ENCODE measurements around the gene CAPZB.

GRCh38 chr1:19424651-19425570, 60.4 kb downstream of the CAPZB start:
- TF ChIP-seq CTCF (conservative IDR thresholded peaks at IDR 0.05 in 1 of 2, IDR thresholded peaks at IDR 0.05 in 1 of 2; ENCODE audit: extremely low read depth in 1 of 2, insufficient read depth in 1 of 2, low read depth in 1 of 2, low read length in 2 of 2) (no peak), EZH2 (IDR thresholded peaks at IDR 0.05; ENCODE audit: borderline replicate concordance, low read length) (no peak)

Data from mammary epithelial cell (primary cell).